Muscle layer of colon (tissue), 2 donors: ENCODE results near the gene C2orf49.

Experiments used
- H3K27ac ChIP-seq: one replicate; pipeline ENCODE4 v1.7.0; 2013; ENCODE audit warnings: low read depth, mild to moderate bottlenecking, low read length, moderate library complexity
- H3K27me3 ChIP-seq, 2 donors: one replicate each; pipeline ENCODE4 v1.7.0; 2013; ENCODE audit warnings: low read length in 2 of 2, mild to moderate bottlenecking in 2 of 2; ENCODE audit not compliant: insufficient read depth in 2 of 2, control insufficient read depth in 1 of 2
- H3K36me3 ChIP-seq: one replicate; pipeline ENCODE4 v1.7.0; 2013; ENCODE audit warnings: mild to moderate bottlenecking, low read length; ENCODE audit not compliant: insufficient read depth
- H3K4me1 ChIP-seq: one replicate; pipeline ENCODE4 v1.7.0; 2013; ENCODE audit warnings: mild to moderate bottlenecking, low read length; ENCODE audit not compliant: insufficient read depth
- H3K4me3 ChIP-seq, 2 donors: one replicate each; pipeline ENCODE4 v1.7.0; 2013; ENCODE audit warnings: low read length in 2 of 2, low read depth in 1 of 2, mild to moderate bottlenecking in 1 of 2, moderate library complexity in 1 of 2
- H3K9ac ChIP-seq: one replicate; pipeline ENCODE4 v1.7.0; 2013; ENCODE audit warnings: low read length
- H3K9me3 ChIP-seq: one replicate; pipeline ENCODE4 v1.7.0; 2013; ENCODE audit warnings: mild to moderate bottlenecking, low read length
- donor health status: abdominal sarcoma.
- donor health status: Adenocarcinoma of cecum.

C2orf49 gene

DNA sequence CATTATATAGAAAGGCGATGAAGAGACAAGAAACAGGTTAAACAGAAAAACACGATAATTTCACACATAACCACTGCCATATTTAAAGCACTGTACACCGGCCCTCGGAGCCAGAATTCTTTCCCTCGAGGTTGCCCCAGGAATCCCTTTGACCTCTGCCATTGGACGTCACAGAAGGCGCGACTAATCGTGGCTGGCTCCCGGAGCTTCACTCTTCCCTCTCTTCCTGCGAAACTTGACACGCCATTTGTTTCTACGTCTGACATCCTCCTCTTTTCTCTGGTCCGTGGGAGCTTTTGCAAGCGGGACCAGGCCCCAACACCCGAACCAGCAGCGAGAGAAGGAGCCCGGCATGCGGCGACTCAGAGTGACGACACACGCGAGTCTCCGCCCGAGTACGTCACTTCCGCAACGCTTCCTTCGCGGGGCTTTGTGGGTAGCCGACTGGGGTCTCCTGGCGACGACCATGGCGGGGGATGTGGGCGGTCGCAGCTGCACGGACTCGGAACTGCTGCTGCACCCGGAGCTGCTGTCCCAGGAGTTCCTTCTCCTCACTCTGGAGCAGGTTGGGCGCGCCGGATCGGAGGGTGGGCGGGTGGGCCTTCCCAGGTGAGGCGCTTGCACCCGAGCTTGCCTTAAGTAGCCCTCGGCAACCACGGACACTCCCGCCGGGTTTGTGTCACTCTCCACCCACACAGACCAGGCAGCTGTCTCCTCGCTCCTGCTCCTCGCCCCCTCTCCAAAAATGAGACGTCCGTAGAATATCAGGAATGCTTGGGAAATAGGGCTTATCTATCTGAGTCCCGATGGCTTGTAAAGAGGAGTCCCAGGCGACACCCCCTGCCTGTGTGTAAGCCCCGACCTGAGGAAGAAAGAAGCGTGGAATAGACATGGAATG, at the start of gene C2orf49:
Gene C2orf49, plus strand, starts transcription at position 419 of the 898 bp plus-strand sequence. Its CDS starts 48 bp downstream, at position 467.
- Histone ChIP-seq H3K36me3 (peaks cover 12% of the 10 kb centered on the region), H3K27me3 (no peaks in the 10 kb centered on the region), H3K4me1 (peaks cover 26% of the 10 kb centered on the region), H3K9ac (peak within 1 kb of the TSS; percentile 88), H3K4me3 (peak within 1 kb of the TSS; percentile 75 to 96), H3K9me3 (no peaks in the 10 kb centered on the region), H3K27ac (peak within 1 kb of the TSS; percentile 97)

DNA sequence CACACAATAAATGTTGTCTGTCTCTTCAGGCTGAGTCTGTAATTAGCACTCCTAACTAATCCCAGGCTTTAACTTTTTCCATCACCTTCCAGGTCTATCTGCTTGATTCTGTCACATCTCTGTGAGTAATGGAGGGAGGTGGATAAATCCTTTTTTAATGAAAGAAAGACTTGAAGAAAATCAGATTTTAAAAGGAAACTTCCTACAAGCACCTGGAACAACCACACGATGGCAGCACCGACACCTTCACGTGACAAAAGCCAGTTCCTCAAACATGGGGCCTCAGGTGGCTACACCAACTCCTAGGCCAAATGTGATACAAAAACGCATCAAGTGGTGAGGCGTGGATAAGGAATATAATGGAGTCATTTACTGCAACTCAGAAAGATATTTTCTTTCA, 49.6 kb upstream of the C2orf49 start:
- H3K9me3 ChIP-seq = no peaks in the 10 kb centered on the region
- H3K4me1 ChIP-seq = no peaks in the 10 kb centered on the region
- H3K9ac ChIP-seq = no peak overlapping the region
- no peak overlapping the region for H3K27ac ChIP-seq
- no peaks in the 10 kb centered on the region for H3K27me3 ChIP-seq
- H3K4me3 ChIP-seq = no peak overlapping the region
- H3K36me3 ChIP-seq = peaks cover 58% of the 10 kb centered on the region

DNA sequence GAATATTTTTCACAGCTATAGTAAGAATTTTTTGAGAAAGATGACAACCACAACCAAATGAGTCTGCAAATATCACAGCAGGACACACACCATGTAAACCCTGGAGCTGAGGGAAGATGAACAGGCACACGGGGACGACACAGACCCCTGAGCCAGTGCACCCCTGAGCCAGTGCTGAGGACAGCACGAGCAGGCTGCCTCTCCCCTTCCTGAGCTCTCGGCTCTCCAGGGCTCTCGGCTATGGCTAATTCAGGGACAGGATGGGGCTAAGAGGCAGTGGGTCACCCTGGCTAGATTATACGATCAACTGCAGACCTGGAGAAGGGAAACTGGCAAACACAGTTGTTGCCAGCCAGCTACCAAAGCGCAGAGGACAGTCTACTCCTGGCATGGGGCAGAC, 49.2 kb upstream of the C2orf49 start:
- peaks cover 57% of the 10 kb centered on the region for H3K36me3 ChIP-seq
- H3K9ac ChIP-seq = no peak overlapping the region
- no peaks in the 10 kb centered on the region for H3K9me3 ChIP-seq
- no peak overlapping the region for H3K4me3 ChIP-seq
- H3K4me1 ChIP-seq = no peaks in the 10 kb centered on the region
- no peak overlapping the region for H3K27ac ChIP-seq
- no peaks in the 10 kb centered on the region for H3K27me3 ChIP-seq

DNA sequence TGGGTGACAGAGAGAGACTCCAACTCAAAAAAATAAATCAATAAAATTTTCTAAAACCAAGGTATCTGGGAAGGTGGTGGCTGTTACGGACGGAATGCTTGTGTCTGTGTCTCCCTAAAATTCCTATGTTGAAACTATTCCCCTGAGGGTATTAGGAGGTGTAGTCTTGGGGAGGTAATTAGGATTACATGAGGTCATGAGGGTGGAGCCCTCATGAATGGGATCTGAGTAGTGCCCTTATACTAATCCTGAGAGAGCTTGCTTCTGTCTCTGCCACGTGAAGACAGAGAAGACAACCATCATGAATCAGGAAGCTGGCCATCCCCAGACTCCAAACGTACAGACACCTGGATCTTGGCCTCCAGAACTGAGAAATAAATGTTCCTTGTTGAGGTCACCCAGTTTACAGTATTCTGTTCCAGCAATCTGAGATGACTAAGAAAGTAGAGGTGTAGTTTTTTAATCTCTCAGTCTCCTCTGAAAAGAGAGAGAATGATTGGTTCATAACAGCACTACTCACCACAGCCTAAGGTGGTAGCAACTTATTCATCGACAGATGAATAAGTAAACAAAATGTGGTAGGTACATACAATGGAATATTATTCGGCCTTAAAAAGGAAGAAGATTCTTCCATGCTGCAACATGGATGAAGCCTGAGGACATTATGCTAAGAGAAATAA, 46.2 kb upstream of the C2orf49 start:
- Histone ChIP-seq H3K9me3 (no peaks in the 10 kb centered on the region), H3K27ac (no peak overlapping the region), H3K9ac (no peak overlapping the region), H3K4me1 (no peaks in the 10 kb centered on the region), H3K4me3 (no peak overlapping the region), H3K36me3 (peaks cover 48% of the 10 kb centered on the region), H3K27me3 (no peaks in the 10 kb centered on the region)

DNA sequence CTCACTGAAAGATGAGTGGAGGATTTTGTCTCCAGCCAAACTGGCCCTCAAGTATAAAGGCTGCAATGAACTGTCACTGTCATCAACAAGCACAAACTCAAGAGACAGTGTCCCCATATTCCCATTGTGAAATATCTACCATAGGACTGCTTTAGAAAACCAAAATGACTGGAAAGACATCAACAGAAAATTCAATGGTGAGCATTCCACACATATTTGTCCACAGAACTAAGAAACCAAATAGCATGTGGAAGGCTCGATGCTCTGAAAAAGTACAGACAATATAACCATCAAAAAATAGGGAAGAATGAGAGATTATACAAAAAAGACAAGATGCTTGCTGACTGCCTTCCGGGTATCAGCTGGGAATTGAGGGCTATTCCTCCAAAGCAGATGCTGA, 45.4 kb upstream of the C2orf49 start:
- Histone ChIP-seq H3K27ac (no peak overlapping the region), H3K9ac (no peak overlapping the region), H3K9me3 (no peaks in the 10 kb centered on the region), H3K27me3 (no peaks in the 10 kb centered on the region), H3K4me1 (no peaks in the 10 kb centered on the region), H3K4me3 (no peak overlapping the region), H3K36me3 (peaks cover 49% of the 10 kb centered on the region)

DNA sequence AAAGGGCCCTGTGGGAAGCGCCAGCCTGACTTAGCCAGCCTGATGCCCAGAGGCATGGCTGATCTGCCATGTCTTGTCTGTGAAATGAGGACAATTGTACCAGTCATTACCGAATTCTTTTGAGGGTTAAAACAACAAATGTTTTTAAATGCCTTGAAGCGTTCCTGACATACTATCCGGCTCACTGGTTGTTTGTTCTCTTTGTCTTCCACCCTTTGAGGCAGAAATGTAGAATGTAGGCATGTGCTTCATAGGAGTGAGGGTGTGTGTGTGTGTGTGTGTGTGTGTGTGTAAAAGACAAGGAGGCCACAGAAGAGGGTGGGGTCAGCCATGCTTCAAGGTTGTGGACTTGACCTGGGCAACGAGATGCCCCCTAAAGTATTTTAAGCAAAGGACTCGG, 43.3 kb upstream of the C2orf49 start:
- Histone ChIP-seq H3K9me3 (no peaks in the 10 kb centered on the region), H3K9ac (no peak overlapping the region), H3K36me3 (peaks cover 64% of the 10 kb centered on the region), H3K4me3 (no peak overlapping the region), H3K27me3 (no peaks in the 10 kb centered on the region), H3K27ac (no peak overlapping the region), H3K4me1 (no peaks in the 10 kb centered on the region)

DNA sequence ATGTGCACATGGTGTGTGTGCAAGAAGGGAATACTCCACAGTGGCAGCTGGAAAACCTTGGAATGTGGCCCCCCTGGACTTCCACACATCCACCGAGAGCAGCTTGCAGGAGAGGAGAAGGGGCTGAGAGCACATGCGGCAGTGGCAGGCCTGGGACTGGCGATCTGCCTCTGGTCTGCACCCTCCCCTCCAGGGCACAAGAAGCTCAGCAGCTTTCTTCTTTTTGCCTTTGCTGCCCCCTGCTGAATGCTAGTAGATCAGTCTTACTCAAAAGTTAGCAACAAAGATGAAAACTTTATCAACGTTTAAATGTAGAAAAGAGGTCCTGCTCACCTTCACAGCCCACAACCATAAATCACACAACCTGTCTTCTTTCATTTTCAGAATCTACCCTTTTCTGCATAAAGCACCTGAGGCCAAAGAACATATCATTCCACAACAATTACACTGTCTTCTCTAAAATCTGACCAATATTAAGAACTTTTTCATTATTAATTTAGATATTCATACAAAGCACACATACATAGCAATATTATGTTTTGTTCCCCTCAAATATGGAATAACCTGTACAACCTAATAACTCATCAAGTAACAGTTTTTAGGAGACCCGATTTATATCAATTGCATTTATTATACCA, 42.4 kb upstream of the C2orf49 start:
- no peak overlapping the region for H3K27ac ChIP-seq
- H3K27me3 ChIP-seq = no peaks in the 10 kb centered on the region
- H3K9ac ChIP-seq = no peak overlapping the region
- no peak overlapping the region for H3K4me3 ChIP-seq
- H3K9me3 ChIP-seq = no peaks in the 10 kb centered on the region
- peaks cover 63% of the 10 kb centered on the region for H3K36me3 ChIP-seq
- no peaks in the 10 kb centered on the region for H3K4me1 ChIP-seq

DNA sequence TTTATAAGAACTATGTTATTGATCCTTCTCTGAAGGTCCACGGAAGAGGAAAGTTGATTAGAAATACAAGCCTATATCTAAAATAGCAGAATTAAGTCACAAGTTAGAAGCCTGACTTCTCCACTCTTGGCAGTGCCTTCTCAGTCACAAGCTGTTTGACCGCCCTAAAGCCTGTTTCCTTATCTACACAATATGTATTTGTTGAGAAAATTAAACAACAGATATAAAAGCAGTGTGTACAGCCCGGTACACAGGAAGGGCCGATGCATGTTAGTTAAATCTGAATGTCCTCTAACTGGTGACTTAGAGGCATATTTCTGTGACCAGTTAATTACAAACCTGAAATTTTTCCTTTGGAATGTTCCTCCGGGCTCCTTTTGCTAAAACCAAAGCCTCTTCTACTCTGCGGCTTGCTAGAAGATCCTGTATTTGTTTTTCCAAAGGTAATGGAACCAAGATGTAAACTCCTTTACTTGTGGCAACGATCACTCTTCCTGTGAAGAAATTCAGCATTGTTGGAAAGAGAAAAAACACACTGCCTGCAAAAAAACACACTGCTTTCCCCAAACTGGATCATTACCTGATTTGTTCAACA, 41.2 kb upstream of the C2orf49 start:
- no peaks in the 10 kb centered on the region for H3K9me3 ChIP-seq
- no peaks in the 10 kb centered on the region for H3K4me1 ChIP-seq
- no peak overlapping the region for H3K4me3 ChIP-seq
- no peak overlapping the region for H3K9ac ChIP-seq
- no peaks in the 10 kb centered on the region for H3K27me3 ChIP-seq
- peaks cover 56% of the 10 kb centered on the region for H3K36me3 ChIP-seq
- H3K27ac ChIP-seq = no peak overlapping the region

DNA sequence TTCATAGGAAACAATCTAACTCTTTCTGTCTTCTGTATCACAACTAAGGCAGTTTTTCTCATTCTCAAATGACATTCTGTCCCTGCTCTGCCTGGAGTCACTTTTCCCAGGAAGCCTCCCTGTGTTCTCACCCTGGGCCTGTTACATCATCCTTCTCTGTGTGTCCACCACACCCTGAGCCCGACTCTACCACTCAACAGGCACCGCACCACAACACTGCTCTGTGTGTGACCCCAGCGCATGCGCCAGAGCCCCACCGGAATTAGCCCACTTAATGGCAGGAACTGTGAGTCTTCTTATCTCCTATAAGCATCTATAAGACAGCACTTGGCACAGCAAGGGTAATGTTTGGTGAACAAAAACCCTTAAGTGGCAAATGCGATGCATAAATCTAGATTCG, 40.1 kb upstream of the C2orf49 start:
- Histone ChIP-seq H3K27ac (no peak overlapping the region), H3K9ac (no peak overlapping the region), H3K4me1 (no peaks in the 10 kb centered on the region), H3K4me3 (no peak overlapping the region), H3K9me3 (no peaks in the 10 kb centered on the region), H3K27me3 (no peaks in the 10 kb centered on the region), H3K36me3 (peaks cover 47% of the 10 kb centered on the region)

DNA sequence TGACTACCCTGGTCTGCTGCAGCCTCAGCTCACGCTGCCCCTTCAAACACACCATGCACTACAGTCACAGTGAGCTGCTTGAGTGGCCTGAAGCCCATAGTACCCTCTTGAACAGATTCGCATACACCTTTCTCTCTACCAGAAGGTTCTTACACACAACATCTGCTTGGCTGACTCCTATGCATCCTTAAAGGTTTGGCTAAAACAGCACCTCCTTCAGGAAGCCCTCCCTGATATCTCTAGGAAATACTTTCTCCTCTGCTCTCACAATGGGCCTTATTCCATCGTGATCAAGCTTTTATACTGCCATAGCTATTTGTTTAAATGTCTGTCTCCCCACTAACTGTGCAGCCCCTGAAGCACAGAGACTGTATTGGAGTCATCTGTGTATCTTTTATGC, 39.3 kb upstream of the C2orf49 start:
- H3K4me1 ChIP-seq = no peaks in the 10 kb centered on the region
- no peak overlapping the region for H3K9ac ChIP-seq
- peaks cover 43% of the 10 kb centered on the region for H3K36me3 ChIP-seq
- H3K27me3 ChIP-seq = no peaks in the 10 kb centered on the region
- no peak overlapping the region for H3K4me3 ChIP-seq
- H3K27ac ChIP-seq = no peak overlapping the region
- no peaks in the 10 kb centered on the region for H3K9me3 ChIP-seq

DNA sequence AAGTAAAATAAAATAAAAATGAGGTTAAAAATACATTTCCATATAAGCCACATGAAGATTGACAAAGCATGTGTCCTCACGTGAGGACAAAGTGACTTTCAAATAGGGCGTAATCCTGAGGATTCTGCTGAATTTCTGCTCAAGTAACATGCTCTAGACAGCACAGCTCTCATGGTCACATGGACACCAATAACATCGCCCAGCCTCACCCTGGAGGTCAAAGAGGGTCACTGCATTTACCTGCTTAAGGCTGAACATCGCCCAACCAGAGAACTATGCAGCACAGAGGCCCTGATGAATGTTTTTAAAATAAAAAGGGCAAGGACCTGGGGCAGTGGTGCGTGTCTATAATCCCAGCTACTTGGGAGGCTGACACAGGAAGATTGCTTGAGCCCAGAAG, 38.0 kb upstream of the C2orf49 start:
- H3K27me3 ChIP-seq = no peaks in the 10 kb centered on the region
- H3K9ac ChIP-seq = no peak overlapping the region
- H3K27ac ChIP-seq = no peak overlapping the region
- H3K4me1 ChIP-seq = no peaks in the 10 kb centered on the region
- H3K36me3 ChIP-seq = peaks cover 34% of the 10 kb centered on the region
- no peaks in the 10 kb centered on the region for H3K9me3 ChIP-seq
- H3K4me3 ChIP-seq = no peak overlapping the region
